Muscle layer of colon (tissue), 2 donors: ENCODE data around the gene DFFB.

Source experiments
- H3K27ac ChIP-seq: one replicate; pipeline ENCODE4 v1.7.0; 2013; ENCODE audit warnings: low read depth, mild to moderate bottlenecking, low read length, moderate library complexity
- H3K27me3 ChIP-seq, 2 donors: one replicate each; pipeline ENCODE4 v1.7.0; 2013; ENCODE audit warnings: low read length in 2 of 2, mild to moderate bottlenecking in 2 of 2; ENCODE audit not compliant: insufficient read depth in 2 of 2, control insufficient read depth in 1 of 2
- H3K36me3 ChIP-seq: one replicate; pipeline ENCODE4 v1.7.0; 2013; ENCODE audit warnings: mild to moderate bottlenecking, low read length; ENCODE audit not compliant: insufficient read depth
- H3K4me1 ChIP-seq: one replicate; pipeline ENCODE4 v1.7.0; 2013; ENCODE audit warnings: mild to moderate bottlenecking, low read length; ENCODE audit not compliant: insufficient read depth
- H3K4me3 ChIP-seq, 2 donors: one replicate each; pipeline ENCODE4 v1.7.0; 2013; ENCODE audit warnings: low read length in 2 of 2, low read depth in 1 of 2, mild to moderate bottlenecking in 1 of 2, moderate library complexity in 1 of 2
- H3K9ac ChIP-seq: one replicate; pipeline ENCODE4 v1.7.0; 2013; ENCODE audit warnings: low read length
- H3K9me3 ChIP-seq: one replicate; pipeline ENCODE4 v1.7.0; 2013; ENCODE audit warnings: mild to moderate bottlenecking, low read length
- donor health status: abdominal sarcoma.
- donor health status: Adenocarcinoma of cecum.

DFFB gene

DNA sequence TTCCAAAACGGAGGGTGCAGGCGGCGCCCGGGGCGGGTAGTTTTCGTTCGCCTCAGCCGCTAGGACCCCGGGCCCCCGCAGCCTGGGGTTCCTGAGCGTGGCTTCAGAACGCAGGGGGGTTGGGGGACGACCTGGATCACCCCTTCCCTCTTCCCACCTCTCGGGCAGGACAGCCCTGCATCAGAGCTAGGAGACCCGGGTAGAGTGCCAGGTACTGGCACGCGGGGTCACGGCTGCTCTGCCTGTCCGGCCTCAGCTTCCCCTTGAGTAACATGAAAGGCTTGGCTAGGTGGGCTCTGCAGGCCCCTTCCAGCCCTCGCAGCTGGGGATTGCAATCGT, 484 bp downstream of the DFFB start:
- Histone ChIP-seq H3K36me3 (no peaks in the 10 kb centered on the region), H3K9me3 (no peaks in the 10 kb centered on the region), H3K27ac (peak overlapping the region; percentile 59), H3K27me3 (no peaks in the 10 kb centered on the region), H3K4me3 (peak overlapping the region; percentile 63 to 91), H3K4me1 (peaks cover 13% of the 10 kb centered on the region), H3K9ac (peak overlapping the region; percentile 59)

DNA sequence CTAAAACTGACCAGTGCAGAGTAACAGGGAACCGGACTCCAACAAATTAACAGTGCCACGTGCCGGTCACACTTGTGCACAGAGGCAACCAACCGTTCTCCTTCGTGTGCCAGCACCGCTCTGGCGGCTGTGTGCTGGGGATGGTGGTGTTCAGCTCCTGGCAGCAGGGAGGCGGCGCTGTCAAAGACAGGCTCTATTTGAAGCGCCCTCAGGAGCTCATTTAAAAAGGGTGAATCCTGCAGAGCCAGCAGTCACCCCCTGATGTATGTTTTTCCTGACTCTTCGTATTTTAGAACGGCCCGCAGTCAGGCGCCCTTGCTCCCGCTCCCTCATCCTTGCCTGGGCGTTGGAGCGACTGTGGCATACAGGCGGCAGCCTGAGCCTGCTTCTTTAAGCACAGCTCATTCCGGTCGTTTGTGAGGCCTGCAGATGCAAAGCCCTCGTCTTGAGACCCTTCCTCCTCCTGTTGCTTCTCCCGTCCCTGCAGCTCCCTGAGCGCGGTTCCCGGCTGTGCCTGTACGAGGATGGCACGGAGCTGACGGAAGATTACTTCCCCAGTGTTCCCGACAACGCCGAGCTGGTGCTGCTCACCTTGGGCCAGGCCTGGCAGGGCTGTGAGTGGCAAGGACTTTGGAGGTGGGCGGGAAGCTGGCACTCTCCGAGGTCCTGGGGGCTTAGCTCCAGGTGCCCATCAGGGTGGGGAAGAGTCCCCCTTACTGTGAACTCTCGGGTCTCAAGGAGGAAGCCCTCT, 1.1 kb downstream of the DFFB start:
- Histone ChIP-seq H3K9me3 (no peaks in the 10 kb centered on the region), H3K9ac (no peak overlapping the region), H3K27me3 (no peaks in the 10 kb centered on the region), H3K27ac (no peak overlapping the region), H3K4me3 (peak overlapping the region in 1 of 2 donors; percentile 91), H3K4me1 (peaks cover 13% of the 10 kb centered on the region), H3K36me3 (no peaks in the 10 kb centered on the region)

DNA sequence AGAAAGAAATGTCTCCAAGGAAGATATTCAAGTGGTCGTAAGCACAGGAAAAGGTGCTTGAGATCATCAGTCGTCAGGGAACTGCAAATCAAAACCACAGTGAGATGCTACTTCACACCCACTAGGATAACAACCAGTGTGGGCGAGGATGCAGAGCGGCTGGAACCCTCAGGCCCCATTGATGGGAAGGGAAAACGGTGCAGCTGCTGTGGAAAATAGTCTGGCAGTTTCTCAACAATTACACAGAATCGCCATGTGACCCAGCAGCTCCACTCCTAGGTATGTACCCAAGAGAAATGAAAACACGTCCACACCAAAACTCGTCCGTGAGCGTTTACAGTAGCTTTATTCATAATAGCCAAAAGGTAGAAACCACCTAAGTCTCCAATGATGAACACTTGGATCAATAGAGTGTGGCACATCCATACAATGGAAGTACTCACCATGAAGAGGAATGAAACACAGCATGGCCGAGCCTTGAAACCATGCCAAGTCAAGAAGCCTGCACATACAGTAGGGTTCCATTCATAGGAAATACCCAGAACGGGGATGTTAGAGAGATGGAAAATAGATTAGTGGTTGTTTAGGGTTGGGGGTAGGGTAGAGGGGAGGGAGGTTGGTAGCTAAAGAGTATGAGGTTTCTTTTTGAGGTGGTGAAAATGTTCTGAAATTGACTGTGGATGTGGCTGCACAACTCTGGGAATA, 6.1 kb downstream of the DFFB start:
- no peaks in the 10 kb centered on the region for H3K27me3 ChIP-seq
- H3K9me3 ChIP-seq = no peaks in the 10 kb centered on the region
- H3K4me3 ChIP-seq = no peak overlapping the region
- peaks cover 14% of the 10 kb centered on the region for H3K36me3 ChIP-seq
- H3K27ac ChIP-seq = no peak overlapping the region
- H3K4me1 ChIP-seq = no peaks in the 10 kb centered on the region
- no peak overlapping the region for H3K9ac ChIP-seq

DNA sequence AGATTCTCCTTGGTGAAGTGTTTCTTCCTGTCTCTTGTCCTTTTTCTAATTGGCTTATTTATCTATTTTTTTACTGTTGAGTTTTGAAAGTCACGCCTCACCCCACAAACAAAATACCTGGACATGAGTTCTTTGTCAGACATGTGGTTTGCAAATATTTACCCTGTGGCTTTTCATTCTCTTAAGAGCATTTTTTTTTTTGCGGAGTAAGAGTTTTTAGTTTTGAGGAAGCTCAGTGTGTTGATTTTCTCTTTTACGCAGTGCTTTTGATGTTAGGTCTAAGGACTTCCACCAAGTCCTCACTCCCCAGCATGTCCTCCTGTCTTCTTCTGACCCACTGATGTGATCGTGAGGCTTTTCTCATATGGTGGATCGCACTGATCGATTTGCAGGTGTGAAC, 7.6 kb downstream of the DFFB start:
- no peaks in the 10 kb centered on the region for H3K4me1 ChIP-seq
- no peaks in the 10 kb centered on the region for H3K9me3 ChIP-seq
- no peak overlapping the region for H3K4me3 ChIP-seq
- no peak overlapping the region for H3K27ac ChIP-seq
- H3K27me3 ChIP-seq = no peaks in the 10 kb centered on the region
- no peak overlapping the region for H3K9ac ChIP-seq
- H3K36me3 ChIP-seq = peaks cover 22% of the 10 kb centered on the region

DNA sequence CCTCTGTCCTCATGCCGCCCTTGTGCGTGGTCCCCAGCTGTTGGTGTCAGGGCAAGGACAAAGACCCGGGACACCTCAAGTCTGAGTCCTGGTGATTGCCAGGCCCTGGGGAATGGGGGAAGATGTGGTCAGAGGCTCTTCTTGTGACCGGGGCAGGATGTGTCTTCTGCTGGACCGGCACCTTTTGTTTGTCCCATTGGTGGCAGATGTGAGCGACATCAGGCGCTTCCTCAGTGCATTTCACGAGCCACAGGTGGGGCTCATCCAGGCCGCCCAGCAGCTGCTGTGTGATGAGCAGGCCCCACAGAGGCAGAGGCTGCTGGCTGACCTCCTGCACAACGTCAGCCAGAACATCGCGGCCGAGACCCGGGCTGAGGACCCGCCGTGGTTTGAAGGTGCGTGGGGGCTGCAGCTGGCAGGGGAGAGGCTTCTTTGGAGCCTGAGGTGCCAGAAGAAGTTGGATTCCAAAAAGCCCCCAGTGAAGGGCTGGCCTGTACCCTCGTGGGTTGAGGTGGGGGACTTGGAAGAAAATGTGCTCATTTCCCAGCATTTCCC, 8.4 kb downstream of the DFFB start:
- H3K27me3 ChIP-seq = no peaks in the 10 kb centered on the region
- peaks cover 30% of the 10 kb centered on the region for H3K36me3 ChIP-seq
- no peak overlapping the region for H3K27ac ChIP-seq
- H3K4me1 ChIP-seq = no peaks in the 10 kb centered on the region
- H3K9ac ChIP-seq = no peak overlapping the region
- H3K4me3 ChIP-seq = no peak overlapping the region
- no peaks in the 10 kb centered on the region for H3K9me3 ChIP-seq

DNA sequence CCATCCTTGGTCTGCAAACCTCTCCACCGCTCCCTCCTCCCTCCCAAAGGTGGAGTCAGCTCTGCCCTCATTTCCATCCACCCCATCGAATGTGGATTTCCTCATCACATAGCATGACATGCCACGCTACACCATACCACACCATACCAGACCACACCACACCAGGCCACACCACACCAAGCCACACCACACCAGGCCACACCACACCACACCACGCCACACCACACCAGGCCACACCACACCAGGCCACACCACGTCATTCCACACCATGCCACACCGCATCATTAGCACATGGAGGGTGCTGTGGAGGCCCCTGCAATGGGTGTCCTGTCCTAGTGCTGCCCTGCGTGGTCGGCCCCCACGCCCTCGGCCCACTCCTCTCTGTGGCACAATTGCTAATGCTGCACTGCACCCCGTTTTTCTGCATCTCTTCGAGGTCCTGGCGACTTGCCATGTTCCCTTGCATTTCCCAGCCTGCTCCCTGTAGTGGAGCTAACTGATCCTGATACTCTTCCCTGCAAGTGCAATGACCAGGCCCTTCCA, 11.3 kb downstream of the DFFB start:
- Histone ChIP-seq H3K9me3 (no peaks in the 10 kb centered on the region), H3K27me3 (no peaks in the 10 kb centered on the region), H3K36me3 (peaks cover 35% of the 10 kb centered on the region), H3K4me3 (no peak overlapping the region), H3K9ac (no peak overlapping the region), H3K4me1 (no peaks in the 10 kb centered on the region), H3K27ac (no peak overlapping the region)

DNA sequence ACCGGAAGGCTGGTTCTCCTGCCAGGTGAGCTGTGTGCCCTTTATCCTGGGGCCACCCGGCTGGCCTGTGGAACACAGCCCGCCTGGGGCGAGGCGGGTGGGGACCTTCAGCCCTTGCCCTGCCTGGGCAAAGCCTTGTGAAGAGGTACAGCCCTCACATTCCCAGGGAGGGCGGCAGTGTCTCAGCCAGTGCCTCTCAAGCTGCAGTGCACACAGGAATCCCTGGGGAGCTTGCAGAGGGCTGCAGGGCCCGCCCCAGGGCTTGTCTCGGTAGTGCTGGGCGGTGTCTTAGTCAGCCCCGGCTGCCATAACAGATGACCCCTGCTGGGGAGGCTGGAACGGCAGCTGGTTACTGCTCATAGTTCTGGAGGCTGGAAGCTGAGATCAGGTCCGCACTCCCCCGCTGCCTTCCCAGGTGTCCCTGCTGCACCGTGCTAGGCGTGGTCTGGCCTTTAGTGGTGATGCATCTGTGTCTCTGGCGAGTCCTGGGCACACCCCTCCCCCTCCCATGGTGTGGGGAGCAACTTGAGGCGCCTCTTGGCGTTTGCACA, 12.6 kb downstream of the DFFB start:
- Histone ChIP-seq H3K27me3 (no peaks in the 10 kb centered on the region), H3K27ac (no peak overlapping the region), H3K9me3 (no peaks in the 10 kb centered on the region), H3K36me3 (peaks cover 44% of the 10 kb centered on the region), H3K9ac (no peak overlapping the region), H3K4me3 (no peak overlapping the region), H3K4me1 (no peaks in the 10 kb centered on the region)

DNA sequence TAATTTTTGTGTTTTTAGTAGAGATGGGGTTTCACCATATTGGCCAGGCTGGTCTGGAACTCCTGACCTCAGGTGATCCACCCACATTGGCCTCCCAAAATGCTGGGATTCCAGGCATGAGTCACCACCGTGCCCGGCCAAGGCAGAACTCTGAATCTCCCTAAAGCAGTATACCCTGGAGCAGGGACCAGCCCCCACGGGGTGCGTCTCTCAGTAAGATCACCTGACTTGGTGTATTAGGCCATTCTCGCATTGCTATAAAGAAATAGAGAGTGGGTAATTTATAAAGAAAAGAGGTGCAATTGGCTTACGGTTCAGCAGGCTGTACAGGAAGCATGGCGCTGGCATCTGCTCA, 14.2 kb downstream of the DFFB start:
- Histone ChIP-seq H3K9me3 (no peaks in the 10 kb centered on the region), H3K4me3 (no peak overlapping the region), H3K9ac (no peak overlapping the region), H3K36me3 (peaks cover 56% of the 10 kb centered on the region), H3K4me1 (no peaks in the 10 kb centered on the region), H3K27me3 (no peaks in the 10 kb centered on the region), H3K27ac (no peak overlapping the region)

DNA sequence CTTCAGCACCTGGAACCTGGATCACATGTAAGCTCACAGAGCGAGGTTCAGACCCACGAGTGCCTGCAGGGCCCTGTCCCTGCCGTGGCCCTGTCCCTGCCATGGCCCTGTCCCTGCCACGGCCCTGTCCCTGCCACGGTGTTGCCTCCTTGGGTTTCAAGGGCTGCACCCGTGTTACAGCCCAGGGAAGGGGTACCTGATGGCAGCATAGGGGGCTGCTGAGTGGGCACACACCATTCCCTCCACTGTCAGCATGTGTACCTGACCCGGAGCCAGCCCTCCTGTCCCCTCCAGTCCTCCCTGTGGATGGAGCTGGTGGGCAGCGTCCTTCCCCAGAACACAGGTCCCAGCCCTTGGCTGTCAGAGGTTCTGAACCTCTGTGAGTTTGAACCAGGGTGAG, 15.3 kb downstream of the DFFB start:
- H3K36me3 ChIP-seq = peaks cover 51% of the 10 kb centered on the region
- no peaks in the 10 kb centered on the region for H3K9me3 ChIP-seq
- no peak overlapping the region for H3K27ac ChIP-seq
- H3K4me1 ChIP-seq = no peaks in the 10 kb centered on the region
- no peaks in the 10 kb centered on the region for H3K27me3 ChIP-seq
- no peak overlapping the region for H3K9ac ChIP-seq
- H3K4me3 ChIP-seq = no peak overlapping the region

DNA sequence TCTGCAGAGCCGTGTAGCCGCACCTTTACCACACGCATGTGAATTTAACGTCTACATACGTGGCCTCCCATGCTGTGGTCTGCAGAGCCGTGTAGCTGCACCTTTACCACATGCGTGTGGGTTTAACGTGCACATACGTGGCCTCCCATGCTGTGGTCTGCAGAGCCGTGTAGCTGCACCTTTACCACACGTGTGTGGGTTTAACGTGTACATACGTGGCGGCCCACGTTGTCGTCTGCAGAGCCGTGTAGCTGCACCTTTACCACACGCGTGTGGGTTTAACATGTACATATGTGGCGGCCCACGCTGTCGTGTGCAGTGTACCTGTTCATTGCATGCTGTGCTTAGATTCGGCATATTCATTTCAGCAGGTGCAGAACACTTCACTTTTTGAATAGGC, 17.5 kb downstream of the DFFB start:
- peaks cover 9% of the 10 kb centered on the region for H3K9me3 ChIP-seq
- no peaks in the 10 kb centered on the region for H3K4me1 ChIP-seq
- H3K36me3 ChIP-seq = peaks cover 48% of the 10 kb centered on the region
- H3K4me3 ChIP-seq = no peak overlapping the region
- H3K27ac ChIP-seq = no peak overlapping the region
- H3K27me3 ChIP-seq = no peaks in the 10 kb centered on the region
- no peak overlapping the region for H3K9ac ChIP-seq

DNA sequence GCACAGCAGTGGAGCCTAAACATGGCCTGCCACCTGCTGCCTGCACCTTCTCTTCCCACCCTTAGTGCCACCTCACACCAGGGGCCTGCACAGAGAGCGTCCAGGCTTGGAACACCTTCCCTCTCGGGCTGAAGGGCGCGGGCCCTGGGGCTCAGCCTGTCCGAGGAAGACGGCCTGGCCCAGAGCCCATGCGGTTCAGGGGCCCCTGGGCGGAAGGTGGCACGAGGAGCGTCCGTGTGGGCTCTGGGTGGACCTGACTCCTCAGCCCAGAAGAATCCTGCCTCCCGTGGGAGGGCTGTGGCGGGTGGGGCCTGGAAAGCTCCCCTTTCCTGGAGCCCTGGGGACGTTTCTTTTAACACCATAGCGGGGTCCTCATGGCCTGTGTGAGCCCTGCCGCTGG, 19.4 kb downstream of the DFFB start:
- Histone ChIP-seq H3K27ac (no peak overlapping the region), H3K36me3 (peaks cover 36% of the 10 kb centered on the region), H3K4me3 (no peak overlapping the region), H3K27me3 (no peaks in the 10 kb centered on the region), H3K4me1 (no peaks in the 10 kb centered on the region), H3K9me3 (peaks cover 9% of the 10 kb centered on the region), H3K9ac (no peak overlapping the region)
